SKM-1 treated with dmso at 0.1 percent for 144 hours (cell line): ENCODE results near the gene ITCH.
"Not testable (repeated sequence)": the region's sequence is repeated elsewhere in the genome, so short reads cannot be mapped to it uniquely, and the experiment has no call there.

ENCODE experiments used
- DNase-seq: peaks from one replicate; lab custom pipeline; 2025; ENCODE audit not compliant: unreplicated experiment; lab: John Stamatoyannopoulos, UW

The ITCH gene

DNA sequence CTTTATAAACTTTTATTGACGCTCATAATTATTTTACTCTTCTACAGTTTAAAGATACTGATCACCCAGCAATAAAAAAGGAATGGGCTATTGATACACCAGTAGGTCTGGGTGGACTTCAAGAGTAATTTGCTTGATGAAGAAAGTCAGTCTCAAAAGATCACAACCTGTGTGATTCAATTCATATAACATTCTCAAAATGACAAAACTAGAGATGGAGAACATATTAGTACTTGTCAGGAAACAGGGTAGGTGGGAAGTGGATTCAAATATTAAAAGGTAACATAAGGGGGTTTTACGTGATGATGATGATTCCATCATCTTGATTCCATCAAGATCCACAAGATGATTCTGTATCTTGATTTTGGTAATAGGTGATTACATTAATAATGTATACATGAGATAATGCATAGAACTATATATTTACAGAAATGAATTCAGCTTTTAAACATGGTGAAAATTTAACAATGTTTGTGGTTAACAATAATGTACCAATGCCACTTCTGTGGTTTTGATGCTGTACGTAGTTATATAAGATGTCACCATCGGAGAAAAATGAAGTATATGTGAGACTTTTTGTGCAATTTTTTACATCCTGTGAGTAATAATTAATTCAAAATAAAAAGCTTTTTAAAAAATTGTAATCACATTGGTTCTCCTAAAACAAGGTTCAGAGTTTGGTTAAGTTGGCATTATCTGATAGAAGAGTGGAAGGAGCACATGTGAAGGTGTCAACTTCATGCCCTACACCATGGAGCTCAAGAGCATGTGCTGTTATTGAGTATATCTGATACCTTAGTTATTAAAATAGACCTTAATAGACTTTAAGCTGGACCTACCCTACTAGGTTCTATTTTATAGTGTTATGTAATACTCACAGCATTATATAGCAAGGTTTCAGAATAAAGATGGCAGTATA is 86.9 kb downstream of the ITCH start:
- DNase-seq, result no peak

DNA sequence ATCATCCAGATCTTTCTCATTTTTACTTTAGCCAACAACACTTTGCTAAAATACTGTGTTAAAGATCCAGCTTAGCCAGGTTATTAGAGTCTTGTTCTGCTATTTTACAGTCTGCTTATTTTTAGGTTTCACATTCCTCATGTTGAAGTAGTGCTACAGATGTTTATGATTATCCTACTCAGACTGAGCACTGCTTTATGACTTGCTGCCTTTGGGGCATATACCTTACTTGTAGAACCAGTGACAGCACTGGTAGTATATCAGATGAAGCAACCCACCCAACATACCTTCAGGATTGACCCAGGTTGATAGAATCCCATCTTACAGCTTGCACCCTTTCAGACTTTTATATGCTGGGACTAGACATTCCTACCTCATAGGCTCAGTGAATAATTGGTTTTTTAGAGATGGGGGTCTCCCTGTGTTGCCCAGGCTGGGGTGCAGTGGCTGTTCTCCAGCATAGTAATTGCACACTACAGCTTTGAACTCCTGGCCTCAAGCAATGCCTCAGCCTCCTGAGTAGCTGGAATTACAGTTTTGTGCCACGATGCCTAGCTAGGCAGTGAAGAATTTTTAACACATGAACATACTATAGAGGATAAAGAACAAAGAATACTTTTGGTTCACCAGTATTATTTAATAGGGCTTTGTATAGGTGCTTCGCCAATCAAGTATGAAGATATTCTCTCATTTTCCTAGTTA is 89.4 kb downstream of the ITCH start:
- DNase-seq, result no peak

DNA sequence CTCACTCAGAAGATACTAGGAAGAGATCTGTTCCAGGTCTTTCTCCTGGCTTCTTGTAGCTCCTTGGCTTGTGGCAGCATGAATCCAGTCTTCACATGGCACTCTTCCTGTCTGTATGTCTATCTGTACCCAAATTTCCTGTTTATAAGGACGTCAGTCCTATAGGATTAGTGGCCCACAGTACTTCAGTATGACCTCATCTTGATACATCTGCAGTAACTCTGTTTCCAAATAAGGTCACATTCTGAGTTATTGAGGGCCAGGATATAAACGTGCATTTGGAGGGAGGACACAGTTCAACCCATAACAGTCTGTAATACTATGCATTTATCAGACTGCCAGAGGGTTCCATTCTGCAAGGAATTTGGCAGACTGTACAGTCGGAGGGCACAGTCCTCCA is 95.6 kb downstream of the ITCH start:
- no peak for DNase-seq

DNA sequence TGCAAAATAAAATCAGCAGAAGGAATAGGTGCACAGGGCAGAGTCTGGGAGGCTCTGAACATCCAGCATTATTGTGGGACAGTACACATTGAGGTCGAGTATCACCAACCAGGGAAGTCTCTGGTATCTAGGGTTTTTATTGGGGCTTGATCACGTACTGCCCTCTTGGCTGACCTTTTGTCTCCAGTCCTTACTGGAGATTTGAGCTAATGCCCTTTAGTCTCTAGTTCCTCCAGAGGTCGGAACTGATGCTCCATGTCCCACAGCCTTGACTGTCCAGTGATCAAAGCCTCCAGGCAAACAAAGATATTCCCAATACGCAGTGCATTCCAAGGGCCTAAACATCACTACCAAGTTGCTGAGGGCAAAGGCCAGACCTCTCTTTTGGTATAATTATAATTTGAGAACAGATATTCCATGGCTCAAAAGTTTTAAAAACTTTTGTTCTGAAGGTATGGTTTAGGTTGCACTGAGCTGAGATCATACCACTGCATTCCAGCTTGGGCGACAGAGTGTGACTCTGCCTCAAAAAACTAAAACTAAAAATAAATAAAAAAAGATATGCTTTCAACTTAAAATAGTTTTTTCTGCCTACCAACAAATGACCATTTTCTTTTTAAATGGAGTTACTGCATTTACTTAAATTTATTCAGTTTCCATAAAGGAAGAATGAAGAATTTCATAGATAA is 96.3 kb downstream of the ITCH start:
- DNase-seq, result no peak

DNA sequence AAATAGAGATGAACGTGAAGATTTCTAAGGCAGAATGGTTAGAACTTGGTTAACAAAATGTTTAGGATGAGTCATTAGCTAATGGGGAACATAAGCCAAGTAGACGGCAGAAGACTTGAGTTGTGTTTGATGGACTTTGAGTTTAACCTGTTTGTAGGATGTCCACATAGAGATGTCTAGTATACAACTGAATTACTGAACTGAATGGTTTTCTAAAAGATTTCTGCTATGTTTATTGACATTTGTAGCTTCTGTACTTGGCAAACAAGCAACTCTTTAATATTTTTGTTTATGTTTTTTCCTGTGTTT is 98.7 kb downstream of the ITCH start:
- DNase-seq, result no peak

DNA sequence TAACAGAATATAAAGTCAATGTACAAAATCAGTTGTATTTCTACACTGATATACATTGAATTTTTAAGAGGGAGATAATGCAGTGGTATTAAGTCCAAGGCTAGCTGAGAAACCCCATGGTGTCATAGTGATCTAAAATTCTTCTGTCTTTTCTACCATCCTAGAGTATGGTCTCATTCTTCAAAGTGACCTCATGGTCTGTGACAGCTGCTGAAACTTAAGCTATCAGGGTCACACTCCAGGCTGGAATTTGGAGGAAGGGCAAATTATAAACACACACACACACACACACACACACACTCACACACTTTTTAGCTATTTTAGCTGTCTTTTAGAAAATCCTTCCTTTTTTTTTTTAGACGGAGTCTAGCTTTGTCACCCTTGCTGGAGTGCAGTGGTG is 105.9 kb downstream of the ITCH start:
- DNase-seq, result no peak

DNA sequence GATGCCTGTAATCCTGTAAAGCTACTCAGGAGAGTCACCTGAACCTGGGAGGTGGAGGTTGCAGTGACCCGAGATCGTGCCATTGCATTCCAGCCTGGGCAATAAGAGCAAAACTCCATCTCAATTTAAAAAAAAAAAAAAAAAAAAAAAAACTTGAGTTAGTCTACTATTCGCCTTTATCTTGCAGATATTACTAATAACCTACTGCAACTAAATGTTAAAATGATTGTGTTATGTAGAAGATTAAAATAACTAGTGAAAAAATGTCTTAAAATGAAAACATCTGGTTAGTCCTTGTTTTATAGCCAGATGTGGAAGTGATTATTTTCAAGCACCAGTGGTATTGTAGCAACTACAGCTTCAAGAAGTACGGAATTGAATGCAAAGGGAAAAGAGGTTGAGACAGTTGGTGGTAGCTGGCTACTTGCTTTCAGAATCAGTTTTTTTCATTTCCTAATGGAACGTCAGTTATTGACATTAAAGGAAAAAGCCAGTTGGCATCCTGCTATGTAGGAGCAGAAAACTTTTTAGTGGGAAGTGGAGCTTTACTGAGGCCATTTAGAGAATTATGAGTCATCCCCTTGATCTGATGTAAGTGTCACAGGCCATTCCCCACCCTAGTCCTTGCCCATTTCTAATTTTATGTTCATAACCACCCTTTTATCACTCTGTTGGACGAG is 109.3 kb downstream of the ITCH start:
- no peak for DNase-seq

DNA sequence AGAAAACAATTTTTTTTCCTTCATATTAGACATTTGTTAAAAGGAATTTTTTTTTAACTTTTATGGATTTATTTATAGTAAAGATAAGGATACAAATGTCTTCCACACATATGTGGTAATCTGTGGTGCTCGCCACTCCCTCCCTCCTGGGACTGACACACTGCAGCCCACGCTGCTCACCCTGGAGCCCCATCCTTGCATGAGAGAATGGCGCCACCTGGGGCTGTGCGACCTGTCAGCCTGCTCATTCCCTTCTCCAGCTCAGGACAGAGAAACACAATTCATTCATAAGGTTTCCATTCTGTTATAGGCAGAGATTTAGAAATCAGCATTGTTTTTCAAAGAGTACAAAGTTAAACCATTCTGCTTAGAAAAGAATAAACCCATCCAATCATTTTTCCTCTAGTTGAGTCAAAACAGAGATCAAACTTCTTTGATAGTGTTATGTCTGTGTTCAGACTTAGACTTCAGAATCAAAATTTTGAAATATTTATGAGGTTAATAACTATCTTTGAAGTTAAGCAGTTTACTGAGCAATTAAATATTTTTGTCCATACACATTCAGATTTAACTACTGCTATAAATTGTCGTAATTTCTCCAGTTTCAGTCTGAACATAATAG is 110.3 kb downstream of the ITCH start:
- no peak for DNase-seq

DNA sequence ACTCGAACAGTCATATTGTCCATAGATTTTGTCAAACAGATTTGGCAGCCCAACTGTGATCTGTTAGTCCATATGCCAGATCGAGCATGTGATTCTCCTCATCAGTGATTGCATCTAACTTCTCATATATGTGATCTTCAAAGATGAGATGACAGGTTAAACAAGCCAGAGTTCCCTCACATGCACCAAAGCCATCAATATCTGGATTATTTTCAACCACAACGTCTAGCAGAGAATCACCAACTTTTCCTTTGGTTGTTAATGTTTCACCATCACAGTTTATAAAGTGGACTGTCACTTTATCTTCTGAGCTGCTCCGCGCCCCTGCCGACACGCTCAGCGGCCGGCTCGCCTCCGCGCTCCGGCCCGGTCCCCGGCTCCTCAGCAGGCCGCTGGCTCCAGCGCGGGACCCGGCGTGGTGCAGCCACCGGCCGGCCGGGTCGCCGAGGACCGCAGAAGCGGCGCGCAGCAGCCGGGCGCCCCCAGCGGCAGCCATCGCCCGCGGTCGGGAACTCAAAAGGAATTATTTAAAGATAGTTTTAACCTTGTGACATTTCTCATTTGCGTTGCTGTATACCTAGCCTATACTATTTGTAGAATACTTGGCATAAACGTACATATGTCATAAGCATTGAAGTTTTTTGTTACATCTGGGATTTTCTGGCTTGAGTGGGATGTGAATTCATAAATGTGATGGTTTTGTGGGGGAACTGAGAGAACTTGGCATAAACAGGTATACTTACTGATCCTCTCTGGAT is 113.1 kb downstream of the ITCH start:
- no peak for DNase-seq

DNA sequence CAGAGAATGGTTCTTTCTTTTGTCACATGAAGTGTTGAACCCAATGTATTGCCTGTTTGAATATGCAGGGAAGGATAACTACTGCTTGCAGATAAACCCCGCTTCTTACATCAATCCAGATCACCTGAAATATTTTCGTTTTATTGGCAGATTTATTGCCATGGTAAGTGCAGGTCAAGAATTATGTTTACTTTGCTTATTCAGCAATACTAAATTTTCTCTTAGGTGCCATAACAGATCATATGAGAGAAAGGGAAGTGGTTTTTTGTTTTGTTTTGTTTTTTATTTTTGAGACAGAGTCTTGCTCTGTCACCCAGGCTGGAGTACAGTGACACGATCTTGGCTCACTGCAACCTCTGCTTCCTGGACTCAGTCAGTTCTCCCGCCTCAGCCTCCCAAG is 116.6 kb downstream of the ITCH start:
- no peak for DNase-seq

DNA sequence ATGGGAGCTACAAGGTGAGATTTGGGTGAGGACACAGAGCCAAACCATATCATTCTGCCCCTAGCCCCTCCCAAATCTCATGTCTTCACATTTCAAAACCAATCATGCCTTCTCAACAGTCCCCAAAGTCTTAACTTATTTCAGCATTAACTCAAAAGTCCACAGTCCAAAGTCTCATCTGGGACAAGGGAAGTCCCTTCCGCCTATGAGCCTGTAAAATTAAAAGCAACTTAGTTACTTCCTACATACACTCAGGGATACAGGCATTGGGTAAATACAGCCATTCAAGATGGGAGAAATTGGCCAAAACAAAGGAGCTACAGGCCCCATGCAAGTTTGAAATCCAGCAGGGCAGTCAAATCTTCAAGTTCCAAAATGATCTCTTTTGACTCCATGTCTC is 119.1 kb downstream of the ITCH start:
- not testable (repeated sequence) for DNase-seq

DNA sequence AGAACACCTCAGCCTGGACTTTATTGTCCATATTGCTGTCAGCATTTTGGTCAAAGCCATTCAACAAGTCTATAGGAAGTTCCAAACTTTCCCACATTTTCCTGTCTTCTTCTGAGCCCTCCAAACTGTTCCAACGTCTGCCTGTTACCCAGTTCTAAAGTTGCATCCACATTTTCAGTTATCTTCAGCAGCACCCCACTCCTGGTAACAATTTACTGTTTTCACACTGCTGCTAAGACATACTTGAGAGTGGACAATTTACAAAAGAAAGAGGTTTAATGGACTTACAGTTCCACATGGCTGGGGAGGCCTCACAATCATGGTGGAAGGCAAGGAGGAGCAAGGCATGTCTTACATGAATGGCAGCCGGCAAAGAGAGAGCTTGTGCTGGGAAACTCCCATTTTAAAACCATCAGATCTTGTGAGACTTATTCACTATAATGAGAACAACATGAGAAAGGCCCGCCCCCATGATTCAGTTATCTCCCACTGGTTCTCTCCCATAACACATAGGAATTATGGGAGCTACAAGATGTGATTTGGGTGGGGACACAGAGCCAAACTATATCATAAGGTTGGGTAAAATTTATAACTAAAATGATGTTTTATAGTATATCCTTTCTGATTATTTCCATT is 120.6 kb downstream of the ITCH start:
- DNase-seq, result not testable (repeated sequence)

DNA sequence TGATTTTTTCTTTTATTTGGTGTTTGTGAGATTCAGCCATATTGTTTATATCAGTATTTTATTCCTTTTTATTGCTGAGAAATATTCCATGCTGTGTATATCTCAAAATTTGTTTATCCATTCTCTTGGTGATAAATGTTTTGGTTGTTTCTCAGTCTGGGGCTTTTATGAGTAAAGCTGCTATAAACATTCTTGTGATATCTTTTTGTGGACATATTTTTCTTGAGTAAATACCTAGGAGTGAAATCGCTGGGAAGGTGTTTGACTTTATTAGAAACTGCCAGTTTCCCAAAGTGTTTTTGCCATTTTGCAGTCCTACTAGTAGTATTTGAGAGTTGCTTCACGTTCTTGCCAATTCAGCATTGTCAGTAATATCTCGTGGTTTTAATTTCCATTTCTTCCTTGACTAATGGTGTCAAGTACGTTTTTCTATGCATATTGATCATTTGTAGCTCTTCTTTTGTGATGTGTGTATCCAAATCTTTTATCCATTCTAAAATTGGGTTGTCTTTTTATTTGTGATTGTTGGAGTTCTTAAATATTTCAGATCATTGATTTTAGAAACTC is 122.1 kb downstream of the ITCH start:
- no peak for DNase-seq

DNA sequence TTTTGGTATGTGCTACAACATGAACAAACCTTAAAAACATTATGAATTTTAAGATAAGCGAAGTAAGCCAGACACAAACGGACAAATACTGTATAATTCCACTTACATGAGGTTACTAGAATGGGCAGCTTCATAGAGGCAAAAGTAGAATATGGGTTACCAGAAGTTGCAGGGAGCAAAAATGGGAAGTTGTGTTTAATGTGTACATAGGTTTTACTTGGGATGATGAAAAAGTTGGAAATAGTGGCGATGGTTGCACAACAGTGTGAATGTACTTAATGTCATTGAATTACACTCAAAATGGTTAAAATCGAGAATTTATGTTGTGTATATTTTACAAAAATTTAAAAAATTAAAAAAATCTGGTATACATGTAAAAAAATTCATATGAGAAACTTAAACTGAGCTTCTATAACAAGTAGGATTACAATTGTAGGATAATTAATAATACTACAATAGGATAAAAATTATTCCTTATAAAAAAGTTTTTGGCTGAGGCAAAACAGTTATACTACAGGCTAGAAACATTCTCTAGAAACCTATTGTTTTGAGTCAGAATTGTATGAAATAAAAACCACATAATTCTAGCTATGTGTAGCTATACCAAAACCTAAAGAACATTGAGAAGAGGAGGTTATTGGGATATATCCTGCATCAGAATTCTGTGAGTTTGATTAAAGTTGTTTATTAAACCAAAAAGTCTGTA is 128.3 kb downstream of the ITCH start:
- DNase-seq, result no peak

DNA sequence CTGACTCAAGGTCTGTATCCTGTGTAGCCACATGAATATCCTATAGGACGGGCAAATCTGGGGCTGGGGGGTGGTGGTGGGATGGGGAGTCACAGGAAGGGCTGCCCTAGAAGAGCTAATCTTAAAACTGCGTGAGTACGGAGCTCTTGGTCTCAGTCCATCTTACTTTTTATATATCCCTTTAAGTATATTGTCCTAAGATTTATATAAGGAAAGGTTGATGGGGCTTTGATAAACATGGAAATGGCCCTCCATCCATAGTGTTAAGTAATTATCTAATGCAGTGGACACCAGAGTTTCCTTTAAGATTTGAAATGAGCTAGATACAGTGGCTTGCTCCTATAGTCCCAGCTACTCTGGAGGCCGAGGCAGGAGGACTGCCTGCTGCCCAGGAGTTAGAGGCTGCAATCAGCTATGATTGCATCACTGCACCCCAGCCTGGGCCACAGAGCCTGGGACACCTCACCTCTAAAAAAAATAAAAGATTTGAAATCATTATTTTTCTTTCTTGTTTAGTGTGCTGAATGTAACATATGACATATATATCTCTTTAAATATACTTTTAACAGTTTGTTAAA is 128.9 kb downstream of the ITCH start:
- no peak for DNase-seq

DNA sequence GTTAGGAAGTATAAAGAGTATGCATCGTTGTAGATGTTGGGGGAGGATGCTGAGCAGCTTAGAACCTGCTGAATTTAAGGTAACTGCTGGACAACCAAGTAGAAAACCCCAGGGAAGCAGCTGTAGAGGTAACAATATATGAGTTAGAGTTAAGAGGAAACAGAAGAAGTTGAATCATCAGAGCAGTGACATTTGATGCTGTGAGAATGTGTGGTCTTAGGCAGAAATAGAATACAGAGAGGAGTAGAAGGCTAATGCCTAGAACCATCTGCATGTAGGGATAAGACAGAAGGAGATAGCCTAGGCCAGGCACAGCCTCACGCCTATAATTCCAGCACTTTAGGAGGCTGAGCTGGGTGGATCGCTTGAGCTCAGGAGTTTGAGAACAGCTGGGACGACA is 130.6 kb downstream of the ITCH start:
- no peak for DNase-seq

DNA sequence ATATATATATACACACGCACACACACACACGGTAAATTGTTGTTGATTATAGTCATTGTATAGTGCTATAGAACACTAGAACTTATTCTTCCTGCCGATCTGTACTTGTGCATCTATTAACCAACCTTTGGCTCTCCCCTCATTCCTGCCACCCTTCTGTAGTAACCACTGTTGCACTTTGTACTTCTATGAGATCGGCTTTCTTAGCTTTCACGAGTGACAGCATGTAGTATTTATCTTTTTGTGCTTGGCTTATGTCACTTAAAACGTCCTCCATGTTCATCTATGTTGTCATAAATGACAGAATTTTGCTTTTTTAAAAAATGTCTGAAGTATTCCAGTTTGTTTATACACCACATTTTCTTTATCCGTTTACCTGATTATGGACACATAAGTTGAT is 132.2 kb downstream of the ITCH start:
- DNase-seq, result no peak

DNA sequence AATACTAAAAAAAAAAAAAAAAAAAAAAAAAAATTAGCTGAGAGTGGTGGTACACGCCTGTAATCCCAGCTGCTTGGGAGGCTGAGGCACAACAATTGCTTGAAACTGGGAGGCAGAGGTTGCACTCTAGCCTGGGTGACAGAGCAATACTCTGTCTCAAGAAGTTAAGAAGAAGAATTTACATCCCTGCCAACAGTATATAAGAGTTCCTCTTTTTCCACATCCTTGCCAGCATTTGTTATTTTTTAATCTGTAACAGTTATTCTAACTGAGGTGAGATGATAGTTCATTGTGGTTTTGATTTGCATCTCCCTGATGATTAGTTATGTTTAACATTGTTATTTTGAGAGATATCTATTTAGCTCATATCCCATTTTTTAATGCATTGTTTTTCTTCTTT is 132.8 kb downstream of the ITCH start:
- DNase-seq, result no peak

DNA sequence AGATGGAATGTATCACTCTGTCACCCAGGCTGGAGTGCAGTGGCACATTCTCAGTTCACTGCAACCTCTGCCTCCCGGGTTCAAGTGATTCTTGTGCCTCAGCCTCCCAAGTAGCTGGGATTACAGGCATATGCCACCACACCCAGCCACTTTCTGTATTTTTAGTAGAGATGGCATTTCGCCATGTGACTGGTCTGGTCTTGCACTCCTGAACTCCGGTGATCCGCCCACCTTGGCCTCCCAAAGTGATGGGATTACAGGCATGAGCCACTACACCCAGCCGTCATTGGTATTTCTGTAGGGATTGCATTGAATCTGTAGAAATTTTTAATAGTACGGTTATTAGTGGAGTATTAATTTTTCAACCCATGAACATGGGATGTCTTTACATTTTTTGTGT is 134.5 kb downstream of the ITCH start:
- not testable (repeated sequence) for DNase-seq
